ENCODE measurements around the gene TSC1.
A peak's percentile ranks its signal among the peaks of the same experiment; 100 is the strongest.
"Not testable (repeated sequence)": the region's sequence is repeated elsewhere in the genome, so short reads cannot be mapped to it uniquely, and the experiment has no call there.

TSC1 gene

GRCh38 chr9:132944294-132945185 is at the start of gene TSC1:
TSS of gene TSC1 (minus strand) at chr9:132944616. CDS start at chr9:132928872, 15,744 bp downstream.
- peak; percentile 97 for DNase-seq (ENCODE audit: low spot score)

DNA sequence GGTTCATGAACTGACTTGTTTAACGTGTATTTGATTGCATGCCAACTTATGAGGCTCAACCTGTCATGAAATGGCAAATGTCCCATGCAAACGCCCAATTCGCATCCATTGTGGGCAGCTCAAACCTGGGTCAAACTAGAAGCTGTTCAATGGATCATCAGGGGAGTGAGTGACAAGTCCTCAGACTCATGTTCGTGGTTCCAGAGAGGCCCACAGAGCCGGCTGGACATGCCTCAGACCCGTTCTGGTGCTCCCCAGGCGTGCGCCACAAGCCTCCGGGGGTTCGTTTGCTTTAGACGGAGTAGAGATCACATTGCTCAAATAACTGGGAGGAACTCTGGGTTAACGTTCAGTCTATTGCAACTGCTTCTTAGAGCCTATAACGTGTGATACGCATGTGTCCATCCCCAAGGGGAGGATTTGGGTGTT is 49.1 kb upstream of the TSC1 start:
- DNase-seq (ENCODE audit: low spot score): no peak

DNA sequence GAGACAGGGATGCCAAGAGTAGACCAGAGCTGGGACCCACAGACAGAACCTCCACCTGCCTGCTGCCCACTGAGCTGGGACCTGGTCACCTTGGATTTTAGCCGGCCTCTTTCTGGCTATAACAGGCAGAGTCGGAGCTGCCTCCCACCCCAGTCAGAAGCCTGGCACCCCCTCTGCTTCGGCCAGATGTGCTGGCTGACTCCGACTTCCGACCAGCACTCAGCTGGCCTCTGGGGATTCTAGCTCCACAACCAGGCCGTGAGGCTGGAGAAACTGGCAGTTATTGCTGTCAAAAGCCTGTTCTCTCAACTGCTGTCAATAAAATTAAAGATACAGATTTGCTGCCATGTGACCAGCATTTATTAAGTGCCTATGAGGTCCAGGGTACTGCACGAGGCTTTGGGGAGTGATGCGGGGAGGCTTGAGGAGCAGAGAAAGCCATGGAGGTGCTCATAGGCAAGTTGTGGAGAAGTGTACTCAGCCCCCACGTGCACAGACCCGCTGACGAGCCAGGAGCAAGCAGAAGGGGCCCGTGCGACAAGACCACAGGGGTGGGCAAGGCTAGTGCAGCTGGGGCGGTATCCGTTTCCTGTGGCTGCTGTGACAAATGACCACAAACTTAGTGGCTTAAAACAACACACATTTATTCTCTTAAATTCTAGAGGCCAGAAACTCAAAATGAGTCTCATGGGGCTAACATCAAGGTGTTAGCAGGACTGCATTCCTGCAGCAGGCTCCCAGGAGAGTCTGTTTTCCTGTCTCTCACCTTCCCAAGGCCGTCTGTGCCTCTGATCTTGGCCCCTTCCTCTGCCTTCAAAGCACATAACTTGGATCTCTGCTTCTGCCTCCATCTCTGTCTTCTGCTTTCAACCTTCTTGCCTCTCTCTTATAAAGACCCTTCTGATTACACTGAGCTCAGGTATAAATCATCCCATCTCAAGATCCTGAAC is 47.2 kb upstream of the TSC1 start:
- DNase-seq (ENCODE audit: low spot score): no peak

GRCh38 chr9:132990781-132991180 is 46.4 kb upstream of the TSC1 start:
- no peak for DNase-seq (ENCODE audit: low spot score)

- DNase-seq (ENCODE audit: low spot score): not testable (repeated sequence)
Observed at GRCh38 chr9:132989998-132990557, 45.7 kb upstream of the TSC1 start.

DNA sequence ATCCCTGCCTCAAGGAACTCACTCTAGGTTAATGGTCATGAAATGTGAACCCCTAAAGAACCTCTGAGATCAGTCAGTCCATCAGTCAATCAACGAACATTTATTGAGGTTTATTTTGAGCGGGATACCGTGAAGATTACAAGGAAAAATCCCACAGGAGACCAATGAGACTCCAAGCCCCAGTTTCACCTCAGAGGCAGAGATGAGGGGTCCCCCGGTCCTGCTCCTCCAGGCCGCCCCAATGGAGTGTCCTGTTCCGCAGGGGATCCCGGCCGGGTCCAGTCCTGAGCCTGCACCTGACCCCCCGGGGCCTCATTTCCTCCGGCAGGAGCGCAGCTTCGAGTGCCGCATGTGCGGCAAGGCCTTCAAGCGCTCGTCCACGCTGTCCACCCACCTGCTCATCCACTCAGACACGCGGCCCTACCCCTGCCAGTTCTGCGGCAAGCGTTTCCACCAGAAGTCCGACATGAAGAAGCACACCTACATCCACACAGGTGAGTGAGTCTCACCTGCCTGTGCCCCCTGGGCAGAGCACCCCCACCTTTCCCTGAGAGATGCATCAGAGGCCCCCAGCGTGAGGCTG is 45.1 kb upstream of the TSC1 start:
- DNase-seq (ENCODE audit: low spot score): no peak

- no peak for DNase-seq (ENCODE audit: low spot score)
Observed at GRCh38 chr9:132989014-132989310, 44.5 kb upstream of the TSC1 start.

DNA sequence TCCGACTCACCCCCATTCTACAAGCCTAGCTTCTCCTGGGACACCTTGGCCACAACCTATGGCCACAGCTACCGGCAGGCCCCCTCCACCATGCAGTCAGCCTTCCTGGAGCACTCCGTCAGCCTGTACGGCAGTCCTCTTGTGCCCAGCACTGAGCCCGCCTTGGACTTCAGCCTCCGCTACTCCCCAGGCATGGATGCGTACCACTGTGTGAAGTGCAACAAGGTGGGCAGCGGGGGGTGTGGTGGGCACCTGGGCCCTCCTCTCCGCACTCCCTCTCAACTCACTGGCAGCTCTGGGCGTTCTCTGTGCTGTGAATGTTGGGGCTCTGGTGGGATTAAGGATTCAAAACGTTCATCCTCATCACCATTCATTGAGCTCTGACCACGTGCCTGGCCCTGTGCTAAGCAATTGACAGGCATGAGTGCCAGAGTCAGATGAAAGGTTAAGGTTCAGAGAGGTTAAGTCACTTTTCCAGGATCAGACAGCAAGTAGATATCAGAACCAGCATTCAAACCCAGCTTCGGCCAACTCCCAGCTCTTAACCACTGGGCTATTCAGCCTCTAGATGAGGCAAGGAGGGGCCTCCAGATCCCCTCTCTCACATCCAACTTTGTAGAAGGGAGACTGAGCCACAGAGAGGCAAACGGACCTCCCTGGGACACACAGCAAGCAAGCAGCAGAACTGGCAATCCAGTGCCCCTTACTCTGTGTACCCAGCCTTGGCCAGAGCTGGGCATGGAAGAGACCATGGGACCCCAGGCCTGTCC is 44.0 kb upstream of the TSC1 start:
- no peak for DNase-seq (ENCODE audit: low spot score)

DNA sequence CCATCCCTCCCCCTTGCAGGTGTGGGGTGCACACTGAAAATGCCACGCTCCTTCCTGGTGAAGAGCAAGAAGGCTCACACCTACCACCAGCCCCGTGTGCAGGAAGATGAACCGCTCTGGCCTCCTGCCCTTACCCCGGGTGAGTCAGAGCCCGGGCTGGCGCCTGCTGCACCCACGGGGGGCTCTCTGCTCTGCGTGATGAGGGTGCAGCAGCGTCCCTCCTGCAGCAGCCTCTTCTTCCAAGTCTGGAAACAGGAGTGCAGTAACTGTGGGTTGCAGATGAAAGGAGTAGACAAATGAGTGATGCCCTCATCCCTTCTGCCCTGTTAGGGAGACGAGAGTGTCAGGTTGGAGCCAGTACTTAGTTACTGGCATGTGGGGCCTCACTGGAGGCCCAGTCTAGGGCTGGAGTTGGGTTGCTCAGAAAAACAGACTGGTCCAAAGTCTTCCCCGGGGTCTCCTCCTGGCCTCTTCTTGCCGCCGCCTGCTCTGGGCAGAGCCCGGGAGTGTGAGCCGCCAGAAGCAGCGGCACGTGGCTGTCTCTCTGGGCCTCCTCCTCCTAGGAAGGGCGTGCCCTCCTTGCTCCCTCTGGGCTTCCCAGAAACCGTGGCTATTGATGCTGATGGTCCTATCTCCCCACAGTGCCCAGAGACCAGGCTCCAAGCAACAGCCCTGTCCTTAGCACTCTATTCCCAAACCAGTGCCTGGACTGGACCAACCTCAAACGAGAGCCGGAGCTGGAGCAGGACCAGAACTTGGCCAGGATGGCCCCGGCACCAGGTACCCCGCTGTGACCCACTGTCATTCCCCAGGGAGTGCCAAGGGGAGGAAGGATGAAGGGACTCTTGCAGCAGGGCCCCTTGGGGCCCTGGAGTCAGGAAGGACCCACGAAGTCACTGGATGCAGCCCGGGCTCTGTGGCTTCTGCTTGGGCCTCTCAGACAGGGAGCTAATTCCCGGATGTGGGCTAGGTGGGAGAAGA is 42.5 kb upstream of the TSC1 start:
- peak; percentile 11 for DNase-seq (ENCODE audit: low spot score)

DNA sequence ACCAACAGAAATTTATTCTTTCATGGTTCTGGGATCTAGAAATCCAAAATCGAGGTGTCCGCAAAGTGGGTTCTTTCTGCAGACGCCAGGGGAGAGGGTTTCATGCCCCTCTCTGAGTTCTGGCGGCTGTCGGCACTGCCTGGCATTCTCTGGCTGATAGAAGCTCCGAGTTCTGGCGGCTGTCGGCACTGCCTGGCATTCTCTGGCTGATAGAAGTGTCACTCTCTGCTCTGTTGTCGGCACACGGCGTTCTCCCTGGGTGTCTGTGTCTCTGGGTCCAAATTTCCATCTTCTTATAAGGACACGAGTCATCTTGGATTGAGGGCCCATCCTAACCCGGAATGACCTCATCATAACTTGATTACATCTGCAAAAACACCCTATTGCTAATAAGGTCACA is 41.7 kb upstream of the TSC1 start:
- no peak for DNase-seq (ENCODE audit: low spot score)

DNA sequence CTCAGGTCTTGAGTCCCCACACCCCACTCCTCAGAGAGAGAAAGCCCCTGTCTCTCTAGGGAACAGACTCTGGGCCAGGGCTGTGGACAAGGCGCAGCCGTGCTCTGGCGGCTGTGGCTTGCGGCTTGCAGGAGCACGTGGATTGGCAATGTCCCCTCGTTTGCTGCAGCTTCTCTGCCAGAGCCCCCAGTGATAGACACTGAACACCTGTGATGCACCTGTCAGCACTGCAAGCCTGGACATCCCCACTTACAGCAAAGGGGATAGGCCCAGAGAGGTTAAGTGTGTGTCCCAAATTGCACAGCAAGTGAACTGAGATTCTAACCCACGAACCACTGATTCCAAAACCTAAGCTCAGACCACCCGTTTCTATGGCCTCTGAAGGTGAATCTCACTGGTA is 41.1 kb upstream of the TSC1 start:
- DNase-seq (ENCODE audit: low spot score): no peak

GRCh38 chr9:132985071-132985350 is 40.6 kb upstream of the TSC1 start:
- no peak for DNase-seq (ENCODE audit: low spot score)

GRCh38 chr9:132984202-132985070 is 40.0 kb upstream of the TSC1 start:
- DNase-seq (ENCODE audit: low spot score): no peak

DNA sequence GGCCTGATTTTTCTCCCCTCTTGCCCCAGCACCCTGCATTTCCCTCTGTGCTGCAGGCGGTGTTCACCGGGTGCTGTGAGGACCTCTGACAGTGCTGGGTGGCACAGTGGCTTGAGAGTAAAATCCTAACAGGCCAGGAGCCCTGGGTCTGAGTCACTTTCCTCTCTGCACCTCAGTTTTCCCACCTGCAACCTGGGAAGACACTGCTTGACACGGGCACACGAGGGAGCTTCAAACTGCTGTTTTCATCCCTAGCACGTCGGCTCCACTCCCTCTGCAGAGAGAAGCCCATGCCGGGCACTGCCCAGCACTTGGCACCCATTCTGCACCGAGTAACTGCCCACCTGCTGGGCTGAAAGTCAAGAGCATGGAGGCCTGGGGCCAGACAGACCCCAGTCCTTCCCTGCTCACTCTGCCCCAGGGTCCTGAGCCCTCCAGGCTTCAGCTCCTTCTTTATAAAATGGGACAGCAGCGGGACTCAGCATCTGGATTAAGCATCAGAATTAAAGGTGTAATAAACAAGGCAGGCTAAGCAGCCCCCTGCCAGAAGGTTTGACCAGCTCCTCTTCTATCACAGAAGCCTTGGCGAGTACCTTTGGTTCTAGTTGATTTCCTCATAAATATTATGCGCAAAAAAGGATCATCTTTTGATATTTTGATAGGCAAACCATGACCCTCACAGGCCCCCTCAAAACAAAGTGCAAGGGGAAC is 39.2 kb upstream of the TSC1 start:
- DNase-seq (ENCODE audit: low spot score): no peak

- no peak for DNase-seq (ENCODE audit: low spot score)
Observed at GRCh38 chr9:132982458-132982857, 38.0 kb upstream of the TSC1 start.

DNA sequence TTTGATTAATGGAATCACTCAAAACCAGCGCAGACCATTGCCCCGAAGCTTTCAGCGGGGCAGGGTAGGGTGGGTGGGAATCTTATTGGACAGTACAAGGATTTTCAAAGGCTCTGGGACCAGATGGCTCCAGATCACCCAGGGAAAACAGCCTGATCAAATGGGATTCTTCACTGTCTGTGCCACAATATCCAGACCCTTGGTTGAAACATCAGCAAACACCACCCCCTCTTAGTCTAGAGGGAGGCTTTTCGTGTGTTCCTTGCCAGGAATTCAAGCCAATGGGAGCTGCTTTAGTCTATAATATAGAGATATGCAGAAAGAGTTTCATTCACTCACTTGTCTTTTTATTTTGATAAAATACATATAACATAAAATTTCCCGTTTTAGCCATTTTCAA is 35.7 kb upstream of the TSC1 start:
- DNase-seq (ENCODE audit: low spot score): no peak

- DNase-seq (ENCODE audit: low spot score): no peak
Observed at GRCh38 chr9:132978451-132979131, 34.2 kb upstream of the TSC1 start, which contains the start of gene GFI1B. TSS of gene GFI1B (plus strand) at chr9:132978694. CDS start at chr9:132986679, 7,985 bp downstream.

DNA sequence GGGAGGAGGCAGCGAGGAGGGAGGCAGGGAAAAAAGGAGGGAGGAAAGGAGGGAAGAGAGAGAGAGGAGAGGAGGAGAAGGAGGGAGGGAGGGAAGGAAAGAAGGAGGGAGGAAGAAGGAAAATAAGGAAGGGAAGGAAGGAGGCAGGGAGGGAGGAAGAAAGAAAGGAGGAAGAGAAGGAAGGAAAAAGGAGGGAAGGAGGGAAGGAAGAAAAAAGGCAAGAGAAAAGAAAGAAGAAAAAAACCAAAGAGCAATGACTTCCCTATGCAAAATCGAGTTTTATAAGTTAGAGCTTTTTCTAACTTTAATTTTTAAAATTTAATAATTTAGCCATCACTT is 33.7 kb upstream of the TSC1 start:
- no peak for DNase-seq (ENCODE audit: low spot score)
